HG02798 (cell line): Measurements from ENCODE around the gene NFATC1.
"Not testable (repeated sequence)": the region's sequence is repeated elsewhere in the genome, so short reads cannot be mapped to it uniquely, and the experiment has no call there.

Experiments used
- ATAC-seq: cut with Tn5 transposase; IDR thresholded peaks from one replicate; pipeline ENCODE4 v1.9.1; 2021; ENCODE audit warnings: mild to moderate bottlenecking; ENCODE audit not compliant: unreplicated experiment, poor library complexity

Gene NFATC1

DNA sequence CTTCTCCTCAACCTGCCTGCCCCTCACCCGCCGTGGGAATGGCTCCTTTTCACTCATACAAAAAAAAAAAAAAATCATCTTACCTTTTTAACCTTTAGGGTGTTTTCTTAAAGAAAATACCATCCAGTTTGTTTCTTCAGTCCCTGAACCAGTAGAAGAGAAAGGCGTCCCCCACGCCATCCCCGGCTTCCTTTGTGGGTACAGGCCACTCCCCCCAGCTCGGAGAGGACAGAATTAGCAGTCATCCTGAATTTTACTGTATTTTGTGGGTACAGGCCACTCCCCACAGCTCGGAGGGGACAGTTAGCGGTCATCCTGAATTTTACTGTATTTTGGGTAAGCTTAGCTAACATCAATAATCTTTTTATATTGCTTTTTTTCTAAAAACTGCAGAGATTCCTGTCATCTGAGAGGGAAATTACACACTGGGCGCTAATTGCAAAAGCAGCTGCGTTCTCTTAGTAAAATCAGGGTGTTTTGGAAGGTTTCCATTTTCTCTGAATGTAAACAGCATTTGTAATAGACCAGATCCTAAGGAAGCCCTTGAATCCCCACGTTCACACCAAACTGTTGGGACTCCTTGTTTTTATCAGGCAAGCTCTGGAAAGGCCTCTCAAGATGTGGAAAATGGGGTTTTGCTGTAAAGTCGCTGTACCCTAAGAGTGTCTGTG, 72.5 kb downstream of the NFATC1 start:
- ATAC-seq, result no peak

DNA sequence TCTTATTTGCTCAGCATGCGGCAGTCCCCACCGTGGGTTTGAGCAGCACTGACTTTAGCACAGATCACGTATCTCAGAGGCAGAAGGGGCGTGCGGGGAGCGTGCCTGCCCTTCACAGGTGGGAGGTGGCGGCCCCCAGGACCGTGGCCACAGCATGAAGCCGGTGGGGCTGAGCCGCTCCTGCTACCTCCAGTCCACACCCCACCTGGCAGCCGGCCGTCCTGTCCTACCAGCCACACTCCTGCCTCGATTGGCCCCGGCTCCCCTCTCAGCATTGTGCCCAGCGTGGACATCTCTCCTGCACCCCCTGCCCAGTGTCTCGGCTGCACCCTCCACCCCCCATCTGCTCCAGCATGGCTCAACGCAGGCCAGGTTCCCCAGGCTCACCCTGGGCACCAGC, 73.6 kb downstream of the NFATC1 start:
- ATAC-seq, result no peak

DNA sequence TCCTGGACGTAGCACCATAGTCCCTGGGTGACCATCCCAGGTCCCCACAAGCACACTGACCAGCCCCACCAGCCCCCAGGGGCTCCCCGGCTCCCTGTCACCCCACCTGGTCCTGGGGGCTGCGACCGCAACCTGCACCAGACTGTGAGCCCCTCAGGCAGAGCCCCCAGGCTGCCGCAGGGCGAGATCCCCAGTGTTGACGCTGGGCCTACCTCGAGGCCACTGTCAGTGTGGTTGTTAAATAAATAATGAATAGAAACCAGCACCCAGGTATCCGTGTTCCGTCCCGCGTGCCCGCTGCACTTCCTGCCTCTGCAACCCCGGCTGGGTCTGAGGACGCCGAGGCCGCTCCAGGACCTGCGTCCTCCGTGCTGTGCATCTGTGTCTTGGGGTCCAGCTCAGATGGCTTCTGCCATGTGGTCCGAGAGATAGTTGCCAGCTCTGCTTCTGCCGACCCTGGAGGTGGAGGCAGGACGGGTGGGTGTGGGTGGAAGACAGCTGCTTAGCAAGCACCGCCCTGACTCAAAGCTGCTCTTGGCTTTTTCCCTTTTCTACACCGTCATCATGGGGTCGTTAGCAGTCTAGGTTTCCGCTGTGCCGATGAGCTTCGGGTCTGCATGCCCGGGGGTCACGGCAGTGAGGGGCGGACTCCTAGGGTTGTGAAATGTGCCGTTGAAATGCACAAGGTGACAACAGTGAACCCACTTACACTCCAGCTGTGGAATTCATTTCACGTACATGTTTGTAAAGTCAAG, 74.2 kb downstream of the NFATC1 start:
- ATAC-seq, result no peak

DNA sequence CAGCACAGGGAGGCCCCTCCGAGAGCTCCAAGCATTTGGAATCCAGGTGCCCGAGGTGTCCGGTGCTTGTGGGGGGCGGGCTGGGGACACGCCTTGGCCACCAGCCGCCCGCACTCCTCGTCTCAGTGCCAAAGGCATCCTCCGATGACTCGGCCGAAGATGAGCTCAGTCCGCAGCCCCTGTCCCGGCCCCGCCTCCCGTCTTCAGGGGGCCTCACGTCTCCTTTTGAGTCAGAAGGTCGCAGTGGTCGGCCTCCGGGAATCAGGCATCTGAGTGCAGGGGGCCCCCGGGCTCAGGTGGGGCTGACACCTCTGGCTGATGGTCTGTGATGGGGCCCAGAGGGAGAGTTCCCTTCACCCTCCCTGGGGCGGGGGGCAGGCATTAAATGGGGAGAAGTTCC, 74.8 kb downstream of the NFATC1 start:
- ATAC-seq, result no peak

DNA sequence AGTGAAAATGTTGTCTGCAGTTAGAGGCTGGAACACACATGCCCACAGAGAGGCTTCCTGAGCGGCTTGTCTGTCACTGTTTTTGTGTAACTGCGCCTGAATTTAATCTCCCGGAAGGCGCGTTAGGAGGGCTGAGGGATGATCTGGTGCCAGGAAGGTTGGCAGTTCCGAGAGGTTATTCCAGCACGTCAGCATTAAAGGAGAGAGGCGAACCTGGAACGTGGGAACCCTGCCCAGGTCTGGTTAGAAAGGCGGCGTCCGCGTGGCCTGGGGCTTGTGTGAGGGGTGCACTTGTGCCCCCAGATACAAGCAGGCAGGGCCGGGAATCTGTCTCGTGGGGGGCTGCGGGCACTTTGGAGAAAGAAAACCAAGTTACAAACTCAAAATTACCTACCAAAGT, 75.3 kb downstream of the NFATC1 start:
- ATAC-seq, result no peak

DNA sequence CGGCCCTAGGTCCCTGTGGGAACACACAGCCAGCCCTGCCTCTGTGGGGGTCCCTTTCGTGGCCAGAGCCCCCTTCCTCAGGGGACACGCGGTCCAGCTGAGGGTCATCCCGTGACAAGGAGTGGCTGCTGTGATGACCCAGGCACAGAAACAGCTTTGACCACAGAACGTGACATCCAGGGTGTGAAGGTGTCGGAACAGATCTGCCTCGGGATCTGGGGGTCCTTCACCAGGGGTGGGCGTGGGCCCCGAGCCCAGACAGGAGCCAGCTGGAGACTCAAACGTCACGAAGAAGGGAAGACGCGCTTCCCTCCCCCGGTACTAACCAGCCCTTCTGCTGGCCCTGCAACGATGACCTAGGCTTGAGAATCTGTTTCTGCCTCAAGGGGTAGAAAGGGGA, 75.9 kb downstream of the NFATC1 start:
- ATAC-seq, result no peak

DNA sequence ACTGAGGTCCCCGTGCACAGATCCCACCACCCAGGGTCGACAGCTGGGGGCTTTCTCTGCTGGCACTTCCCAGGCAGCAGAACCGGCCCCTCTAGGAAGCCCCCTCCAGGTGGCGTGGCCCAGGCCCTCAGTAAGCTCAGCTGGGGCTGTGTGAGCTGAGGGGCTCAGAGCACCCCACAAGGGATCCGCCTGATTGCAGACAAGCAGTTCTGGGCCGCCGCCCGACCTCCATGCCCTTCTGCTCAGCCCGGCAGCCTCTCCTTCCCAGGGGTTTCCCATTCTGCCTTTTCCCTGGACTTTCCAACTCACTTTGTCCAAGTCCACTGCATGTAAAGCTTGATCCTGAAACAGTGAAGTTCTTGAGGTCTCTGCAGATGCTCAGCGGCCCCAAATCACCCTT, 76.4 kb downstream of the NFATC1 start:
- no peak for ATAC-seq

DNA sequence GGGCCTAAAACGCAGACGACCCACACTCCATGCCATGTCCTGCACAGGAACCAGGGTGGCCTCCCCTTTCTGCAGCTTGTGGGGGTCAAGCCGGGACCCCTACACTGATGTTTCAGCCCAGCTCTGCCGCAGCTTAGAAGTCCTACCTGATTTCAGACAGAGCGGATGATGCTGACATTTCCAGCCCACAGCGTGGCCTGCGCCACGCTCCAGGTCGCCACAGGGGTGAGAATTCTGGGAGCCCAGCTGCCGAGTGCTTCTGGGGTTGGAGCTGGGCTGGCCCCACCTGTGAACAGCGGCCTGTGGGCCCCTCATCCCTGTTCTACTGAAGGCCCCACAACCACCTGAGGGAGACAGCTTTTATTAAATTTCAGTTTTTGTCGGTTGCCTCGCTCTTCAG, 77.2 kb downstream of the NFATC1 start:
- ATAC-seq, result no peak

DNA sequence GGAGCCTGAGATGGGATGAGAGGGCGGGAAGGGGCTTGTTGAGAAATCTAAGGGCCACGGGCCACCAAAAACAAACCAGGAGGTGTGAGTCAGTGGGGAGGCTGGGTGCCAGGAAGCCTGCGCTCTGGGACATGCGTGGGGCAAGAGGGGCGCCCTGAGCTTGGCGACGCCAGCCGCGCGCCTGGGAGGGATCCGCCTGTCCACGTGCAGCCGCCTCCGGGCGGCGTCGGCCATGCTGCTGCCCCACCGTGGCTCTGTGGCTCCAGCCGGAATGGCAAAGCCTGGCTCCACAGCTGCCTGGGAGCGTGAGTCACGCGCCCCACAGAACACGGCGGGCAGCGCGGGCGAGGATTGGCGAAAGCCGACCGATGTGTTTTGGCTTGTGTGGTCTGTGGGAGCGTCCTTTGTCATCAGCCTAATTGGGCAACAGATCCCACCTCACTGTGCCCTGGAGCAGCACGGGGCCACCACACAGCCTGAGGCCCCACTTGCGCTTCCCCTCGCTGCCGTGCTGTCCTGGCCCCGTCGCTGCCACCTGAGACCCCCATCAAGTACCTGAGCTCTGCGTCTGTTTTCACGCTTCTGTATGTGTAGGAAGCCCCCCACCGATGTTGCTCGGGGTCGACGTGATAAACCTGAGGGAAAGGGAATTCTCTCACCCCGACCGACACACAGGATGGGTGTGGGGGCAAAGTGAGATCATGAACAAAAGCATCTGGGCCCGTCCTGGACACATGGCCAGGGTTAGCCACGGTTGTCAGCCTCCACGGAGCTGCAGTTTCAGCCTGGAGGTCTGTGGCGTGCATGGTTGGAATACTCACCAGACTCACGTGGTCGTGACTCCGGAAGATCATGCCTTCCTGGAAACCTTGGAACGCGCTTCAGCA, 80.5 kb downstream of the NFATC1 start:
- no peak for ATAC-seq

DNA sequence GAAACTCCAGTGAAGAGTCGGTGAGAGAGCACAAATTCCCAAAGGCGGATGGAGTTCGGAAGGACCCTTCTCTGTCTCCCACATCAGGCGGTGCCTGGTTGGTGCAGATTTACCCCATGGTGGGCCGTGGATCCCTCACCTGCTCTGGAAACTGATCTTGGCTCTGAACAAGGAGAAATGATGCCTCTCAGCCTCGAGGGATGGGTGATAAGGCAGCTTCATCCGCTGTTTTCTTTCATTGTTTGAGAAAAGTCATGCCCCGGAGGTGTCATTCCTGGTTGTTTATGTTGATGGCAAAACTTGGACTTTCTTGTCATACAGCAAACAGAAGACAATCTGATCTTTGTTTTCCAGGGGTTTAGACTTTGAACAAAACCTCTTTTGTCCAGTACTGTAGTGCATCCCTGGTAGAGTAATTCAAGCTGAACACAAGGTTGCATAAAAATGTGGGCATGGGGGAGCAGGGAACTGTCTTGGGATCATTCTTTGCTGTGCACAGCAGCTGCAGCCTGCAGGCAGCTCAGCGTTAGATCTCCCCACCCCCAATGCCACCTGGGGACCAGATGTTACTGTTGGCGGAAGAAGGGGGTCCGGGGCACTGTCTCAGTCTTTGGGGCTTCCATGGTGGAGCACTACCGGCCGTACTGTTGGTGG, 81.3 kb downstream of the NFATC1 start:
- no peak for ATAC-seq

DNA sequence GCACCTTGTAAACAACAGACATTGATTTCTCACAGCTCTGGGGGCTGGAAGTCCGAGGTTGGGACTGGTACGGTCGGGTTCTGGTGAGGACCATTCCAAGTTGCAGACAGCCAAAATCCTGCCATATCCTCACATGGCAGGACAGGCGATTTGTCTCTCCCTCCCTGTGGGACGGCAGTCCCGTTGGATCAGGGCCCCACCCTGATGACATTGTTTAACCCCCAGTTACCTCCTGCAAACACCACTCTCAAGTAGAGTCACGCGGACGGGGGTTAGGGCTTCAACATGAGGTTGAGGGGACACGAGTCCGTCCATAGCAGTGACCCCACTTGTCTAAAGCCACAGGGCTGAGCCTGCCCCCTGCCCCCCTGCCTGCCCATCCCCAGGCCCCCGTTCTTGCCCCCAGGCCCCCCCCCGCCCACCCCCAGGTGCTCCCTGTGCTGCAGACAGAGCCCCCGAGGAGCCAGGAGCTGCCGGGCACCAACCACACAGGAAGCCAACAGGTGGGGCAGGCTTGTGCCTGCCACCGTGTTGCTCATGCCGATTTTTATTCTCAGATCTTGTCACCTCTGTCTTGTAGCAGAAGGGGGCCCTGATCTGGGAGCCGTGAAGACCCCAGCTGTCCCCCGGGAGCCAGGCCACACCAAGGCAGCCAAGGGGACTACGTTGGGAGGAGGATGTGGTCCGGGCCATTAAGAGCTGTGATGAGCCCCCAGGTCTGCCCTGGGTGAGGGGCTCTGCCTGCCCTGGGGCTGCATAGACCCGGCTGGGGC, 82.2 kb downstream of the NFATC1 start:
- no peak for ATAC-seq

DNA sequence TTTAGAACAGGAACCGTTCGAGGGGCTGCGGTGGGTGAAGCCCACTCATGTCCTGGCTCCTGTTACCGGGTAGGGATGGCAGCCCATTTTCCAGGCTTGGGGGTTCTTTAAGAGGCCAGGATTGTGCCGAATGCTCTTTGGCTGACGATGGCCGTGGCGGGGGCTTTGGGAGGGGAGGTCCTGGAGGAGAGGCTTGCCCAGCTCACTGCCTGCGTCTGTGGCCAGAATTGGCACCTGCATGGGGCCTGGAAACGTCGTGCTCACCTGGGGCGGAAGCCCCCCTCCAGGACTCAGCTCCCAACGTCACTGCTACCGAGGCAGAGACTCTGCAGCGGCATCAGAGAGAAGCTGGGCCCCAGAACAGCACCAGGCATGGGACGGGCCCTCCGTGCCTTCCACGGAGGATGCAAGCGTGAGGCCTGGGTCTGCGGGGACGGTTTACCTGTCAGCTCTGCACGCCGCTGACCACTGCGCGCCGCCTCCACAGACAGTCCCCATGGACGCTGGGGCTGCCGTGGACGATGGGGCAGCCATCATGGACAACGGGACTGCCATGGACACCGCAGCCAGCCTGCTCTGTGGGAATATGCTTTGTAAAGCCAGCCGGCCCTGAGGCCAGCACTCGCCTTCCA, 82.9 kb downstream of the NFATC1 start:
- ATAC-seq, result no peak

DNA sequence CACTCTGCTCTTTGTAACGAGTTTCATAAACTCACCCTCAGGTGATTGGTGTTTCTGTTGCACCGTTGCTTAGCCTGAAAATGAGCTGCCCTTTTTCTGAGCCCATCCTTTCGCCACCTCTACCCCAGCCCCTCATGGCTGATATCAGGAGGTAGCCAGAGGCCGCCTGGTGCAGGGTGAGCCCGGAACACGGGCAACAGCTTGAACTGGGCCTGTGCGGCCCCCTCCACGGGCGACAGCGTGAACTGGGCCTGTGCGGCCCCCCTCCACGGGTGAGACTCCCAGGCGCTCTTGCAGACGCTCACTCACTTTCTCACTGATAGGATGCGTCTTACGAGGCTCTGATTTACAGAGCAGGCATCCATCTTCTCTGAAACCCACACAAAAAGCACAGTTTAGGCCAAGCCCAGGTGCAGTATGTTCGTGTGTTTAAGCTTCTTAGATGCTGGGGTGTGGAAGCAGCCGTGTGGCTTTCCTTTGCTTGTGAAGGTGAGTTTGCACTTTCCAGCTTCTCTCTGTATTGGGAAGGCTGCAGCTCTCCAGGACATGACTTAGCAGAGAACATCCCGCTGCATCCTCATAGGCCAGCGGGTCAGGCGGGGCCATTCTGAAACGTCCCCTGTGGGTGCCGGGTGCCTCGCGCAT, 83.5 kb downstream of the NFATC1 start:
- ATAC-seq, result no peak

DNA sequence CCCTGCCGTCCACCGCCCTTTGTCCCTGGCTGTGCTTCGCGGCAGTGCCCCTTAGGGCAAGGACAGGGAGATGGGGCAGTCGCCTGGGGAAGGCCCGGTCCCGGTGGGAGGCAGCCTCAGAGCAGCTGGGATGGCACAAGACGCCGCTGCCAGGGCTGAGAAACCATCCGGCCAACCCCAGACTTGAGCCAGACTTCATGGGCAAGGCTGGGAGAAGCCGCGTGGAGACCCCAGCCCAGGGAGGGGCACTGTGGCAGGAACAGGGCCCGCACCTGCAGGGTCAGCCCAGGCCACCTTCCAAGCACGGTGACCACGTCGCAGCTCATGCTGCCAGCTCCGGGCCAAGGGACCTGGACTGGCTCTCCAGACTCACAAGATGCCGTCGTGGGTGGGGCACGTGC, 84.0 kb downstream of the NFATC1 start:
- no peak for ATAC-seq

DNA sequence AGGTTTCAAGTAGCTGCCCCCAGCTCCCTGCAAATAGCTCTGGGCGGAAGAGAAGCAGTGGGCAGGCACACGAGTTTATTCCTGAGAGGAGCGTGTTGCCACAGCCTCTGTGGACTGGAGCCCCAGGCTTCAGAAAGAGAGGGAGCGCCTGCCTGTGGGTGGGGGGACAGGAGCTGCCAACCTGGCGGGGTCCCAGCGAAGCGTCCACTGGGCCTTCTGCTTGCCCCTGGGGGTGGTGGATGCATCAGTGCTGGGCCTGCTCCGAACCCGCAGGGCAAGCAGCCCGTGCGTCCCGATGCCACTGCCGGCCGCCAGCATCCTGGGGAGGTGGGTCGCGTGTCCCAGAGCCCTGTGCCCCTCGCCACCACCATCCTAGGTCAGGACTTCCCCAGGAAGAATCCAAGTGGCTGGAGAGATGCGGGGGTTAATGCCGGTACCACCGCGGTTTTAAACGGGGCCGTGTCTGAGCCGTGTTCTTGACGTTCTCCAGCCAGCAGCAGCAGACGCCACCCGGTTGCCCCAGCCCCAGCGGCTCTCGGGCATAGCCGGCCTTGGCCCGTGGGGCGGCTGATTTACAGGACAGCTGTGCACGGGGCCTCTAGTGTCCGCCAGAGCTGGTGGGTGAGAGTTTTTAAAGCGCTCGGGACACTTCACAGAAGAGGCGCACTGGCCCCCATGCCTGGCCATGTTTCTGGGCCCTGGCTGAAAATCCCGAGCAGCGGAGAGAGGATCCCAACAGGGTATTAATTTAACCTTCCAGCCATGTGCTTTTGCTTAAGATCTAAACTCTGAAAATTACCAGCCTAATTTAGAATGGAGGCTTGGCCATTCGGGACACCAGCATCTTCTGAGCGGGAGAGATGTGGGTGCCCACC, 84.7 kb downstream of the NFATC1 start:
- no peak for ATAC-seq

DNA sequence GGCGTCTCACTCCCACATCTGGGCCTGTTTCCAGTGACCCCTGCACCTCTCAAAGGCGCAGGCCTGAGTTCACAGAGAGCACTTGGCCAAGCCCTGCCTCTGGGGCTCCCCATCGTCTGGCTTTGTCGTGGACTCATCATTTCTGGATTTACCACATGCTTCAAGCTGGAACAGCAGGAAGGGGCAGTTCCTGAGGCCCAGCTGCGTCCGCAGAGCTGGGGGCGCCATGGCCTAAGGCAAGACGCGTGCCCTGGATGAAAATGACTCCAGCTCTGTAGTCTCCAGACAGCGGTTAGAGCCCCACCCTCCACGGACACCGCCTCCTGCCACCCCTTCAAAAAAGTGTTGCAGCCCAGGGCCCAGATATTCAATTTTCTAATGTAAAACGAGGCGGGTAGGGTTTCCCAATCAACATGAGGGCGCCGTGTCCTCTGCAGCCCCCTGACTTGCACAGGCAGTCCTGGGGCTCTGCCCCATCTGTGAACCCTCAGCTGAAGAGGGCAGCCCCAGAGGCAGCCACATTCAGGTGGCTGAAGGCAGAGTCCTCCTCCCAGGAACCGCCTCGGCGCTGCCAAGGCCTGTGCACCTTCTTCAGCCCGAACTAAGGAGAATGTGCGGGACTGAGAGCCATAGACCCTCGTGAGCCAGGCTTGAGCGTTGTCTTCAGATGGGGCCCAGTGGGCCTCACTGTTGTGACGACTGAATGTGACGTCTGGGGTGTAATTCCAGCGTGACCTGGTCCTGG, 85.5 kb downstream of the NFATC1 start:
- no peak for ATAC-seq

DNA sequence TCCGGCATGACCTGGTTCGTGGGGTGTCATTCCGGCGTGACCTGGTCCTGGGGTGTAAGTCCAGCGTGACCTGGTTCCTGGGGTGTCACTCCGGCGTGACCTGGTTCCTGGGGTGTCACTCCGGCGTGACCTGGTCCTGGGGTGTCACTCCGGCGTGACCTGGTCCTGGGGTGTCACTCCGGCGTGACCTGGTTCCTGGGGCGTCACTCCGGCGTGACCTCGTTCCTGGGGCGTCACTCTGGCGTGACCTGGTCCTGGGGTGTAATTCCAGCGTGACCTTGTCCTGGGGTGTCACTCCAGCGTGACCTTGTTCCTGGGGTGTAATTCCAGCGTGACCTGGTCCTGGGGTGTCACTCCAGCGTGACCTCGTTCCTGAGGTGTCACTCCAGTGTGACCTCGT, 87.7 kb downstream of the NFATC1 start:
- ATAC-seq, result not testable (repeated sequence)
